Measurements from ENCODE around the gene PSMB5. TPM values are rescaled to one million over a fixed set of nuclear protein-coding genes. Genes with fewer than 3 reads are reported as not detected.

PSMB5 gene
- total and polyA plus RNA-seq, 9 donors = 65.3 to 144 (median 79.9) TPM

- Histone ChIP-seq H3K27me3 (no peaks in the 10 kb centered on the region), H3K9me3 (no peaks in the 10 kb centered on the region), H3K4me3 (no peak within 1 kb of the TSS), H3K36me3 (no peaks in the 10 kb centered on the region), H3K27ac (no peak within 1 kb of the TSS), H3K4me1 (ENCODE audit: insufficient read depth) (no peaks in the 10 kb centered on the region)
- TF ChIP-seq CTCF (IDR thresholded peaks at IDR 0.05) (no peak), POLR2A (IDR thresholded peaks at IDR 0.05) (no peak), EP300 (IDR thresholded peaks at IDR 0.05) (no peak)
- WGBS, 3 donors = 92 to 95% (median 95%) methylated on average over 36 of the region's 36 CpGs
- intact Hi-C loops (cut with DNase I) = no loop called here
- peak in 1 of 5 donors; percentile 29 for DNase-seq
These were observed 7.7 kb upstream of the PSMB5 start, which contains the start of gene PSMB11 for GRCh38 chr14:23042162-23042965. PSMB11 (plus strand) TSS chr14:23042212; CDS start chr14:23042226, 14 bp downstream.

GRCh38 chr14:23041729-23042128, 7.0 kb upstream of the PSMB5 start:
- DNase-seq = peak in 1 of 5 donors; percentile 10
- H3K4me1 ChIP-seq (ENCODE audit: insufficient read depth) = no peaks in the 10 kb centered on the region
- no peak overlapping the region for H3K27ac ChIP-seq
- TF ChIP-seq POLR2A (IDR thresholded peaks at IDR 0.05) (no peak), EP300 (IDR thresholded peaks at IDR 0.05) (no peak), CTCF (IDR thresholded peaks at IDR 0.05) (no peak)
- intact Hi-C loops (cut with DNase I) = no loop called here
- no peaks in the 10 kb centered on the region for H3K36me3 ChIP-seq
- WGBS, 3 donors = 74 to 83% (median 76%) methylated on average over 8 of the region's 8 CpGs
- no peaks in the 10 kb centered on the region for H3K9me3 ChIP-seq
- no peaks in the 10 kb centered on the region for H3K27me3 ChIP-seq
- no peak overlapping the region for H3K4me3 ChIP-seq

DNA sequence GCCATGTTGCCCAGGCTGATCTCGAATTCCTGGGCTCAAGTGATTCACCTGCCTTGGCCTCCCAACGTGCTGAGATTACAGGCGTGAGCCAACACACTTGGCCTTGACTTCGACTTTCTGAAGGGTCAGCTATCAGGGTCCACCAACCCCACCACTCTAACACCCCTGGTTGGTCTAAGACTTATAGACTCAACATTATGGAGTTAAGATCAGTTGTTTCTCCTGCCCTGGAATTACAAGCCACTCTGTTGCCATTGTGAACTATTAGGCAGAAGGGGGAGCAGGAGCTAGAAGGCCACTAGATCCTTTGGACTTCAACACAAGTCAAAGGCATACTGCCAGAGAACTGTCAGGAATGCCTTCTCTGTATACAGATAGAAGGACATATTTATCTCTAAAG, 5.4 kb upstream of the PSMB5 start:
- WGBS, 3 donors = 74 to 79% (median 76%) methylated on average over 4 of the region's 4 CpGs
- no peak for DNase-seq
- intact Hi-C loops (cut with DNase I) = no loop called here

More for the DNA sequence above, 5.4 kb upstream of the PSMB5 start:
- TF ChIP-seq EP300 (IDR thresholded peaks at IDR 0.05) (no peak), CTCF (IDR thresholded peaks at IDR 0.05) (no peak), POLR2A (IDR thresholded peaks at IDR 0.05) (no peak)
- H3K27ac ChIP-seq = no peak overlapping the region
- no peaks in the 10 kb centered on the region for H3K9me3 ChIP-seq
- H3K4me1 ChIP-seq (ENCODE audit: insufficient read depth) = peaks cover under 1% of the 10 kb centered on the region
- H3K36me3 ChIP-seq = no peaks in the 10 kb centered on the region
- H3K4me3 ChIP-seq = no peak overlapping the region
- no peaks in the 10 kb centered on the region for H3K27me3 ChIP-seq
